Neural crest cell (in vitro differentiated cells): ENCODE measurements around the gene ADRM1. TPM values are rescaled to one million over a fixed set of nuclear protein-coding genes. Genes with fewer than 3 reads are reported as not detected.

Experiments
- DNase-seq: peaks from one replicate; pipeline ENCODE4 v3.0.0; 2021; ENCODE audit warnings: low read depth, mixed read lengths, low spot score
- H3K27ac Mint-ChIP-seq: one replicate; pipeline ENCODE4 v1.8.0; 2021; ENCODE audit warnings: mild to moderate bottlenecking, mixed read lengths; ENCODE audit not compliant: unreplicated experiment
- H3K27me3 Mint-ChIP-seq: 2 replicates; pipeline ENCODE4 v1.8.0; 2021; ENCODE audit warnings: low read depth, mild to moderate bottlenecking, mixed read lengths
- H3K36me3 Mint-ChIP-seq: 2 replicates; pipeline ENCODE4 v1.8.0; 2021; ENCODE audit warnings: low read depth, mild to moderate bottlenecking, mixed read lengths
- H3K4me1 Mint-ChIP-seq: 2 replicates; pipeline ENCODE4 v1.8.0; 2021; ENCODE audit warnings: mixed read lengths
- H3K4me3 Mint-ChIP-seq: one replicate; pipeline ENCODE4 v1.8.0; 2021; ENCODE audit warnings: mild to moderate bottlenecking, mixed read lengths
- H3K9me3 Mint-ChIP-seq: 2 replicates; pipeline ENCODE4 v1.8.0; 2021; ENCODE audit warnings: mixed read lengths
- CTCF ChIP-seq: fragments of 200-600 bp; sonication (generic); conservative IDR thresholded peaks from 2 replicates; pipeline ENCODE4 v1.5.0; 2021; ENCODE audit warnings: antibody characterized with exemption, mild to moderate bottlenecking
- microRNA-seq: library from miRNA; unstranded; fragments of <30 nt; microRNA quantifications from one replicate; pipeline ENCODE4, GENCODE V29; 2020
- total RNA-seq: library from RNA; stranded (reverse); gene quantifications from 2 replicates; pipeline ENCODE4 v1.2.1, GENCODE V29; 2021

Gene ADRM1
- total RNA-seq, 1 donor from 2014 or later = 98.8 TPM

GRCh38 chr20:62357681-62358080 is 54.9 kb downstream of the ADRM1 start:
- Mint-ChIP-seq H3K27me3 (no peaks in the 10 kb centered on the region), H3K36me3 (no peaks in the 10 kb centered on the region), H3K4me1 (peaks cover 8% of the 10 kb centered on the region), H3K4me3 (no peak overlapping the region), H3K9me3 (no peaks in the 10 kb centered on the region), H3K27ac (no peak overlapping the region)
- no peak for TF ChIP-seq CTCF
- no peak for DNase-seq

Small RNA genes within 50 kb of the gene (microRNA-seq; reads per million reads assigned to microRNA genes)
- gene MIR4758 = not detected

Other genes starting within 250 kb of the ADRM1 start
- 33.6 and 35.1 TPM in 2 replicates for gene TAF4, start 237.1 kb upstream of the ADRM1 start, total RNA-seq
- gene LSM14B, start 180.5 kb upstream of the ADRM1 start, total RNA-seq = 97.1 TPM in 2 replicates
- 318 and 322 TPM in 2 replicates for gene PSMA7, start 159.6 kb upstream of the ADRM1 start, total RNA-seq
- gene SS18L1, start 159.2 kb upstream of the ADRM1 start, total RNA-seq = 29.6 and 30.0 TPM in 2 replicates
- gene MTG2, start 120.0 kb upstream of the ADRM1 start, total RNA-seq = 32.9 and 34.6 TPM in 2 replicates
- 0.75 and 0.86 TPM in 2 replicates for gene HRH3, start 82.7 kb upstream of the ADRM1 start, total RNA-seq
- 33.1 and 35.6 TPM in 2 replicates for gene OSBPL2, start 64.5 kb upstream of the ADRM1 start, total RNA-seq
- gene LAMA5, start 64.3 kb downstream of the ADRM1 start, total RNA-seq = 35.0 and 38.8 TPM in 2 replicates
- 1,298 and 1,312 TPM in 2 replicates for gene RPS21, start 84.1 kb downstream of the ADRM1 start, total RNA-seq
- gene CABLES2, start 104.3 kb downstream of the ADRM1 start, total RNA-seq = 25.2 and 26.6 TPM in 2 replicates
- gene RBBP8NL, start 124.5 kb downstream of the ADRM1 start, total RNA-seq = not detected in 2 replicates
- gene GATA5, start 173.0 kb downstream of the ADRM1 start, total RNA-seq = 0.14 TPM in 1 of 2 replicates, not detected in the other